NB4 (cell line): ENCODE results near the gene UTS2R.

Experiments
- CTCF ChIP-seq: IDR thresholded peaks from one replicate; pipeline ENCODE4 v1.5.1; 2012; ENCODE audit warnings: low read depth, low read length
- MAX ChIP-seq: IDR thresholded peaks from 2 replicates; pipeline ENCODE4 v1.6.1; 2011; ENCODE audit warnings: low read depth, low read length
- MYC ChIP-seq: IDR thresholded peaks from 2 replicates; pipeline ENCODE4 v1.6.1; 2011; ENCODE audit warnings: low read depth, low read length
- POLR2A ChIP-seq: IDR thresholded peaks from 2 replicates; pipeline ENCODE4 v1.6.1; 2011; ENCODE audit warnings: mild to moderate bottlenecking; ENCODE audit not compliant: insufficient read length; ENCODE audit errors: extremely low read depth

DNA sequence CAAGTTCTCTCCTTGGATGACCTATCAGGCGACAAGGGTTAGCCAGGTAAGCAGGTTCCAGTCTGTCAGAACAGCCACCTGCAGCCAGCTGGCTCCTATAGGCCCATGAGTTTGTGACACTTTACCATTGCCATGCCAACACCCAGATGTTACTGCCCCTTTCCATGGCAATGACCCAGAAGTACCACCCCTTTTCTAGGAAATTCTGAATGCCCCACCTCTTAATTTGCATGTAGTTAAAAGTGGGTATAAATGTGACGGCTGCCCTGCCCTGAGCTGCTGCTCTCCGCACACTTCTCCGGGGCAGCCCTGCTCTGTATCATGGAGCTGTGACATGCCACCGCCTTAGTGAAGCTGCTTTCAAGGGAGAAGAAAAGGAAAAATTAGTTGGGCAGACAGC is 28.0 kb upstream of the UTS2R start:
- TF ChIP-seq POLR2A, result no peak
- no peak for TF ChIP-seq CTCF
- TF ChIP-seq MAX, result no peak
- TF ChIP-seq MYC, result no peak
